Fibroblast of pulmonary artery (primary cell): ENCODE measurements around the gene ABCA4.
A peak's percentile ranks its signal among the peaks of the same experiment; 100 is the strongest.
"Not testable (repeated sequence)": the region's sequence is repeated elsewhere in the genome, so short reads cannot be mapped to it uniquely, and the experiment has no call there.

Source experiments
- DNase-seq: peaks from one replicate; pipeline ENCODE4 v3.0.0-alpha.2; 2010; ENCODE audit warnings: low read depth
- H3K4me3 ChIP-seq: replicated peaks from 2 replicates; pipeline ENCODE4 v1.5.1; 2011; ENCODE audit warnings: low read depth, mild to moderate bottlenecking, control low read depth, low read length, moderate library complexity
- CTCF ChIP-seq: IDR thresholded peaks from 2 replicates; pipeline ENCODE4 v1.5.1; 2011; ENCODE audit warnings: mild to moderate bottlenecking, control low read depth, low read length, inconsistent platforms; ENCODE audit errors: missing control alignments

The ABCA4 gene

GRCh38 chr1:94120991-94121390, at the start of gene ABCA4:
Gene ABCA4, minus strand, starts transcription at chr1:94121148. Its CDS starts 103 bp downstream, at chr1:94121045.
- TF ChIP-seq CTCF = no peak
- DNase-seq = no peak
- H3K4me3 ChIP-seq = no peak within 1 kb of the TSS

GRCh38 chr1:94169126-94169525, 48.2 kb upstream of the ABCA4 start:
- no peak overlapping the region for H3K4me3 ChIP-seq
- no peak for DNase-seq

GRCh38 chr1:94165843-94166242, 44.9 kb upstream of the ABCA4 start:
- no peak for TF ChIP-seq CTCF
- DNase-seq = no peak
- H3K4me3 ChIP-seq = no peak overlapping the region

More at GRCh38 chr1:94169126-94169525, 48.2 kb upstream of the ABCA4 start:
- TF ChIP-seq CTCF = no peak

GRCh38 chr1:94164885-94165284, 43.9 kb upstream of the ABCA4 start:
- DNase-seq, H3K4me3 ChIP-seq: not testable (repeated sequence)

GRCh38 chr1:94164121-94164520, 43.2 kb upstream of the ABCA4 start:
- DNase-seq = peak; percentile 30
- not testable (repeated sequence) for H3K4me3 ChIP-seq

- not testable (repeated sequence) for DNase-seq
These were observed 42.3 kb upstream of the ABCA4 start for GRCh38 chr1:94163249-94163648.

GRCh38 chr1:94160811-94161210, 39.9 kb upstream of the ABCA4 start:
- no peak overlapping the region for H3K4me3 ChIP-seq
- TF ChIP-seq CTCF = no peak
- peak; percentile 77 for DNase-seq

More at GRCh38 chr1:94163249-94163648, 42.3 kb upstream of the ABCA4 start:
- H3K4me3 ChIP-seq = not testable (repeated sequence)

- no peak overlapping the region for H3K4me3 ChIP-seq
- no peak for TF ChIP-seq CTCF
- peak; percentile 57 for DNase-seq
These were observed 35.2 kb upstream of the ABCA4 start for GRCh38 chr1:94156096-94156625.

- no peak for TF ChIP-seq CTCF
- peak; percentile 65 for DNase-seq
- no peak overlapping the region for H3K4me3 ChIP-seq
These were observed 34.0 kb upstream of the ABCA4 start for GRCh38 chr1:94154989-94155388.
